Uterus (tissue), 2 donors: ENCODE data around the gene MAP2K7.

Experiments used
- POLR2A ChIP-seq, 2 donors: fragments of 450-650 bp; IDR thresholded peaks; one replicate each; pipeline ENCODE4 v1.6.1; 2016; ENCODE audit warnings: antibody characterized with exemption in 2 of 2, mild to moderate bottlenecking in 1 of 2, moderate library complexity in 1 of 2
- TF ChIP-seq, protein P1 (sequence below), 4 experiments: fragments of 200-600 bp in 2 of 4; fragments of 450-650 bp in 2 of 4; sonication (generic) in 2 of 4; IDR thresholded peaks; one replicate each; pipeline ENCODE4 v1.5.1; 2016 to 2019; ENCODE audit warnings: antibody characterized with exemption in 4 of 4, mild to moderate bottlenecking in 2 of 4, moderate library complexity in 1 of 4

- TF ChIP-seq, protein P1, sequence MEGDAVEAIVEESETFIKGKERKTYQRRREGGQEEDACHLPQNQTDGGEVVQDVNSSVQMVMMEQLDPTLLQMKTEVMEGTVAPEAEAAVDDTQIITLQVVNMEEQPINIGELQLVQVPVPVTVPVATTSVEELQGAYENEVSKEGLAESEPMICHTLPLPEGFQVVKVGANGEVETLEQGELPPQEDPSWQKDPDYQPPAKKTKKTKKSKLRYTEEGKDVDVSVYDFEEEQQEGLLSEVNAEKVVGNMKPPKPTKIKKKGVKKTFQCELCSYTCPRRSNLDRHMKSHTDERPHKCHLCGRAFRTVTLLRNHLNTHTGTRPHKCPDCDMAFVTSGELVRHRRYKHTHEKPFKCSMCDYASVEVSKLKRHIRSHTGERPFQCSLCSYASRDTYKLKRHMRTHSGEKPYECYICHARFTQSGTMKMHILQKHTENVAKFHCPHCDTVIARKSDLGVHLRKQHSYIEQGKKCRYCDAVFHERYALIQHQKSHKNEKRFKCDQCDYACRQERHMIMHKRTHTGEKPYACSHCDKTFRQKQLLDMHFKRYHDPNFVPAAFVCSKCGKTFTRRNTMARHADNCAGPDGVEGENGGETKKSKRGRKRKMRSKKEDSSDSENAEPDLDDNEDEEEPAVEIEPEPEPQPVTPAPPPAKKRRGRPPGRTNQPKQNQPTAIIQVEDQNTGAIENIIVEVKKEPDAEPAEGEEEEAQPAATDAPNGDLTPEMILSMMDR (IDR thresholded peaks at IDR 0.05): no peak
- TF ChIP-seq POLR2A (IDR thresholded peaks at IDR 0.05): no peak
Observed at GRCh38 chr19:7922836-7923195, 19.1 kb downstream of the MAP2K7 start.
